ENCODE measurements around the gene IQGAP2.

The IQGAP2 gene

GRCh38 chr5:76467216-76467615 lies 64.1 kb downstream of the IQGAP2 start:
- TF ChIP-seq CTCF (conservative IDR thresholded peaks at IDR 0.05), result no peak
- no peak overlapping the region for H3K27ac ChIP-seq

GRCh38 chr5:76468635-76469425 lies 65.7 kb downstream of the IQGAP2 start:
- no peak overlapping the region for H3K27ac ChIP-seq
- no peak for TF ChIP-seq CTCF (conservative IDR thresholded peaks at IDR 0.05)

GRCh38 chr5:76469656-76470290 lies 66.7 kb downstream of the IQGAP2 start:
- H3K27ac ChIP-seq, result no peak overlapping the region
- TF ChIP-seq CTCF (conservative IDR thresholded peaks at IDR 0.05), result no peak

GRCh38 chr5:76470976-76471375 lies 67.9 kb downstream of the IQGAP2 start:
- no peak for TF ChIP-seq CTCF (conservative IDR thresholded peaks at IDR 0.05)
- no peak overlapping the region for H3K27ac ChIP-seq

GRCh38 chr5:76471406-76471805 lies 68.3 kb downstream of the IQGAP2 start:
- H3K27ac ChIP-seq, result no peak overlapping the region
- no peak for TF ChIP-seq CTCF (conservative IDR thresholded peaks at IDR 0.05)

GRCh38 chr5:76471987-76472334 lies 68.9 kb downstream of the IQGAP2 start:
- no peak for TF ChIP-seq CTCF (conservative IDR thresholded peaks at IDR 0.05)
- no peak overlapping the region for H3K27ac ChIP-seq

- H3K27ac ChIP-seq, result no peak overlapping the region
- TF ChIP-seq CTCF (conservative IDR thresholded peaks at IDR 0.05), result no peak
Measured at GRCh38 chr5:76472335-76473008, 69.4 kb downstream of the IQGAP2 start.

All from VCaP (cell line).